Endothelial cell of umbilical vein (primary cell): ENCODE results near the gene PRPF38B. TPM values are rescaled to one million over a fixed set of nuclear protein-coding genes. Genes with fewer than 3 reads are reported as not detected.
A peak's percentile ranks its signal among the peaks of the same experiment; 100 is the strongest.

Experiments
- BruUV-seq: library from RNA; stranded (reverse); fragments of 400-500 nt; replicated peaks from 2 replicates; lab custom pipeline; 2021; lab: Mats Ljungman, UMichigan
- CTCF ChIA-PET: fragments of 300-600, 350-600 bp; sonication (Branson Sonifier 250); formaldehyde crosslinking; loops from one replicate; lab custom pipeline; 2021; ENCODE audit warnings: antibody characterized with exemption, inconsistent platforms; lab: Charles Lee
- POLR2A ChIA-PET: fragments of 300-600, 350-600 bp; sonication (Branson Sonifier 250); formaldehyde crosslinking; loops from one replicate; lab custom pipeline; 2021; ENCODE audit warnings: antibody characterized with exemption, inconsistent platforms; lab: Charles Lee
- DNase-seq: peaks from one replicate; pipeline ENCODE4 v3.0.0-alpha.2; 2011; ENCODE audit warnings: low read depth, low spot score
- FAIRE-seq: peaks from 2 replicates; lab custom pipeline; 2011; peaks lifted over from hg19 to GRCh38; lab: Jason Lieb, UNC
- H2AFZ ChIP-seq: 2 replicates; pipeline ENCODE4 v1.6.0; 2012; ENCODE audit warnings: low read depth, low read length, control low read depth, inconsistent platforms
- H3K27ac ChIP-seq: 2 replicates; pipeline ENCODE4 v1.5.1; 2011; ENCODE audit warnings: low read depth, mild to moderate bottlenecking, control low read depth, low read length, moderate library complexity; ENCODE audit not compliant: insufficient read depth
- H3K27me3 ChIP-seq, 2 experiments: 2 replicates each; pipeline versions ENCODE4 v1.6.0 to v1.6.1; 2011; ENCODE audit warnings: low read length in 2 of 2, mixed read lengths in 1 of 2; ENCODE audit not compliant: control insufficient read depth in 2 of 2, insufficient read depth in 2 of 2
- H3K36me3 ChIP-seq, 2 experiments: 2 replicates in 1 of 2; 3 replicates in 1 of 2; pipeline ENCODE4 v1.5.1; 2011; ENCODE audit warnings: low read length in 2 of 2, mild to moderate bottlenecking in 1 of 2, moderate library complexity in 1 of 2; ENCODE audit not compliant: control insufficient read depth in 2 of 2, insufficient read depth in 2 of 2; ENCODE audit errors: extremely low read depth in 1 of 2
- H3K4me1 ChIP-seq: 3 replicates; pipeline ENCODE4 v1.5.1; 2011; ENCODE audit warnings: mild to moderate bottlenecking, low read length; ENCODE audit not compliant: control insufficient read depth, insufficient read depth; ENCODE audit errors: extremely low read depth
- H3K4me2 ChIP-seq: 2 replicates; pipeline ENCODE4 v1.6.1; 2011; ENCODE audit warnings: low read length, control low read depth, mixed read lengths; ENCODE audit not compliant: insufficient read depth
- H3K4me3 ChIP-seq, 3 experiments: fragments of 200-600 bp in 1 of 3; sonication (generic), shearing (Covaris generic) in 1 of 3; replicated peaks in 1 of 3; 2 replicates each; pipeline ENCODE4 v1.5.1; 2011 to 2016; ENCODE audit warnings: control low read depth in 3 of 3, low read length in 3 of 3, mild to moderate bottlenecking in 2 of 3, inconsistent platforms in 1 of 3, low read depth in 1 of 3, moderate library complexity in 1 of 3; ENCODE audit not compliant: insufficient read depth in 1 of 3
- H3K79me2 ChIP-seq: 2 replicates; pipeline ENCODE4 v1.6.0; 2012; ENCODE audit warnings: low read length, inconsistent platforms; ENCODE audit not compliant: control insufficient read depth, insufficient read depth
- H3K9ac ChIP-seq: replicated peaks from 2 replicates; pipeline ENCODE3; 2011; ENCODE audit warnings: low read length, control low read depth; ENCODE audit not compliant: insufficient read depth; ENCODE audit errors: extremely low read depth
- H3K9me1 ChIP-seq: replicated peaks from 3 replicates; pipeline ENCODE4 v1.6.0; 2011; ENCODE audit warnings: mild to moderate bottlenecking, low read length; ENCODE audit not compliant: control insufficient read depth, insufficient read depth; ENCODE audit errors: extremely low read depth
- H3K9me3 ChIP-seq: replicated peaks from 2 replicates; pipeline ENCODE4 v1.5.1; 2012; ENCODE audit warnings: low read length, inconsistent platforms; ENCODE audit not compliant: control insufficient read depth, insufficient read depth
- H4K20me1 ChIP-seq: replicated peaks from 2 replicates; pipeline ENCODE3; 2011; ENCODE audit warnings: mild to moderate bottlenecking, low read length; ENCODE audit not compliant: control insufficient read depth, insufficient read depth; ENCODE audit errors: extremely low read depth
- EZH2 ChIP-seq: IDR thresholded peaks from 2 replicates; pipeline ENCODE4 v1.6.1; 2012; ENCODE audit warnings: borderline replicate concordance, low read depth, mild to moderate bottlenecking, moderate library complexity, low read length, inconsistent platforms; ENCODE audit not compliant: severe bottlenecking
- FOS ChIP-seq: IDR thresholded peaks from 2 replicates; pipeline ENCODE4 v1.6.1; 2011; ENCODE audit warnings: mild to moderate bottlenecking, low read length, moderate library complexity, borderline replicate concordance; ENCODE audit not compliant: insufficient read depth
- GATA2 ChIP-seq: IDR thresholded peaks from 2 replicates; pipeline ENCODE4 v1.7.0; 2011; ENCODE audit warnings: low read depth, mild to moderate bottlenecking, moderate library complexity, mixed read lengths, low read length; ENCODE audit not compliant: insufficient read length, insufficient read depth
- JUN ChIP-seq: IDR thresholded peaks from 2 replicates; pipeline ENCODE4 v1.6.1; 2011; ENCODE audit warnings: borderline replicate concordance, low read depth; ENCODE audit not compliant: insufficient read length, insufficient read depth
- MAX ChIP-seq: IDR thresholded peaks from 2 replicates; pipeline ENCODE4 v1.6.1; 2011; ENCODE audit not compliant: insufficient read depth, insufficient read length
- MYC ChIP-seq: IDR thresholded peaks from one replicate; pipeline ENCODE4 v1.6.1; 2011; ENCODE audit warnings: mild to moderate bottlenecking, low read depth, low read length
- POLR2A ChIP-seq: IDR thresholded peaks from 2 replicates; pipeline ENCODE4 v1.6.1; 2012; ENCODE audit warnings: low read depth, mild to moderate bottlenecking, control low read depth, low read length
- POLR2AphosphoS5 ChIP-seq: IDR thresholded peaks from 2 replicates; pipeline ENCODE4 v1.6.1; 2012; ENCODE audit warnings: low read depth, mild to moderate bottlenecking, control low read depth, low read length, moderate library complexity; ENCODE audit not compliant: insufficient read depth
- dilution Hi-C: fragments of 300-500 bp; cut with MboI; formaldehyde crosslinking; loops from one replicate; pipeline ENCODE4 v1.15.0; 2019; ENCODE audit warnings: low sequenced_read_pairs; ENCODE audit not compliant: extremely low pct_ligation_motif_present
- intact Hi-C: fragments of 100-400 bp; cut with micrococcal nuclease; formaldehyde crosslinking; loops from one replicate; pipeline ENCODE4 v1.10.0; 2022
- polyA plus RNA-seq, 4 experiments: library from polyadenylated mRNA; depleted of rRNA in 3 of 4; stranded (reverse) in 3 of 4; unstranded in 1 of 4; fragments of >200 nt; gene quantifications; 2 replicates each; pipeline versions ENCODE4 v1.2.1 to v1.2.3, GENCODE V29; 2011 to 2012; ENCODE audit warnings: missing spikeins in 1 of 4
- total RNA-seq: library from RNA; stranded (reverse); gene quantifications from 2 replicates; pipeline ENCODE4 v1.2.3, GENCODE V29; 2021
- TF ChIP-seq, protein P1 (sequence below), 2 donors: IDR thresholded peaks; 1 replicate in 1 of 2; 2 replicates in 1 of 2; pipeline ENCODE4 v1.5.1; 2011; ENCODE audit warnings: low read length in 2 of 2, mild to moderate bottlenecking in 2 of 2, moderate library complexity in 2 of 2, control low read depth in 1 of 2, inconsistent platforms in 1 of 2, low read depth in 1 of 2; ENCODE audit not compliant: insufficient read depth in 1 of 2; ENCODE audit errors: extremely low read depth in 1 of 2

PRPF38B gene
- total and polyA plus RNA-seq, 2 donors (not counting 3 experiments of a cell fraction or from before 2014, with no cell fraction given) = 19.3 to 46.6 TPM

DNA sequence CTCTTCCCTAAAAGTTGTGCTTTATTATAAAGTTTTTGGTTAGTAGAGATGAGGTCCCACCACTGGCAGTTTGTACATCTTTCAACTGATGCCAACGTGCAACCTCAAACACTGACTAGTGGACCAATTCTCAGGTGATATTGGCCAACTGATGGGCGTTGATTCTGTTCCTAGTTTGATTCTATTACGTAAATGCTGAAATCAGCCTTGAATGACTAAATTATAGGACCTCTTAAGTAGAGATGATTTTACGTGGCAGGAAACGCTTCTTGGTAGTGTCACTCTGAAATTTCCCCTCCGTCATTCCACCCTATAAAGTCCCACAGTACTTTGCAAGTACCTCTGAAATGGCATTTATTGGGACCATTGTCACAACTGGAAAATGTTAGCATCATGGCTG lies 11.8 kb downstream of the PRPF38B start:
- Histone ChIP-seq H4K20me1 (no peaks in the 10 kb centered on the region), H3K27me3 (no peaks in the 10 kb centered on the region), H3K79me2 (no peaks in the 10 kb centered on the region), H3K4me2 (no peak overlapping the region), H3K36me3 (peaks cover 10 to 15% of the 10 kb centered on the region in 2 experiments), H3K4me3 (no peak overlapping the region), H3K9ac (no peak overlapping the region), H3K9me3 (no peaks in the 10 kb centered on the region), H3K27ac (no peak overlapping the region), H3K4me1 (peaks cover 12% of the 10 kb centered on the region), H2AFZ (no peak overlapping the region), H3K9me1 (no peaks in the 10 kb centered on the region)
- dilution Hi-C loops = no loop called here
- no peak for TF ChIP-seq GATA2
- TF ChIP-seq POLR2AphosphoS5 = no peak
- no peak for TF ChIP-seq EZH2
- TF ChIP-seq POLR2A = no peak
- FAIRE-seq (no peak), DNase-seq (no peak)
- no TSS peak for BruUV-seq
- POLR2A ChIA-PET = interaction anchor here (2.2 kb wide), 1 partner anchor 12 kb away, joined by 8 read pairs; the partner anchor contains the start of gene PRPF38B
- CTCF ChIA-PET = interaction anchor here (1.1 to 2.9 kb wide), 6 partner anchors 12 to 144 kb away, joined by 3 to 7 read pairs (median 4); partner anchors contain the start of genes EEIG2 and PRPF38B
- intact Hi-C loops = loop anchor here (1.0 kb wide), 1 partner anchor 9 kb away; no protein-coding TSS in a partner anchor

DNA sequence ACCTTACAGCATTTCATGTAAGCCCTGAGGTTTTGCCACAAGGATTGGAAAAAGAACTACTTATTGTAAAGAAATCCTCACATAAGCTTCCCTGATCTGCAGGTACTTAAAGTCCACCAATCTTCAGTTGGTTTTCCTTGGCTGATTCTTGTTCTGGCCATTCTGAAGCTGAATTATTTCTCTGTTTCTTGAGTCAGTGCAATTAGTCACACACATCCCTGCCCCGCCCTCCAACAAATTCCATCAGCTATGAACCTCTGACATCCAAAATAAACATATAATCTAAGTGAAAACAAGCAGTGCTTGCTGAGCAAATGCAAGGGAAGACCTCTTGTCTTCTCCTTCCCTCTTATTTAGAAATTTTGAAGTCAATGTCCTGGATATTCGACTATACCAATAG lies 12.4 kb downstream of the PRPF38B start:
- H3K36me3 ChIP-seq = peaks cover 5 to 9% of the 10 kb centered on the region in 2 experiments
- H3K9me1 ChIP-seq = no peaks in the 10 kb centered on the region
- no peaks in the 10 kb centered on the region for H4K20me1 ChIP-seq
- H3K4me3 ChIP-seq = no peak overlapping the region
- intact Hi-C loops (no loop called here), dilution Hi-C loops (no loop called here)
- H3K9ac ChIP-seq = no peak overlapping the region
- H3K27me3 ChIP-seq = no peaks in the 10 kb centered on the region
- no peak overlapping the region for H2AFZ ChIP-seq
- ChIA-PET POLR2A (interaction anchor here (2.2 kb wide), 1 partner anchor 12 kb away, joined by 8 read pairs; the partner anchor contains the start of gene PRPF38B), CTCF (interaction anchor here (1.1 to 2.9 kb wide), 8 partner anchors 10 to 144 kb away, joined by 3 to 7 read pairs (median 4); partner anchors contain the start of genes EEIG2 and PRPF38B)
- peaks cover 12% of the 10 kb centered on the region for H3K4me1 ChIP-seq
- H3K9me3 ChIP-seq = no peaks in the 10 kb centered on the region
- no TSS peak for BruUV-seq
- peak overlapping the region; percentile 54 for H3K4me2 ChIP-seq
- H3K27ac ChIP-seq = no peak overlapping the region
- DNase-seq (peak; percentile 66), FAIRE-seq (peak; percentile 87)
- no peak for TF ChIP-seq MAX
- no peak for TF ChIP-seq JUN
- no peak for TF ChIP-seq POLR2AphosphoS5
- TF ChIP-seq, protein P1, sequence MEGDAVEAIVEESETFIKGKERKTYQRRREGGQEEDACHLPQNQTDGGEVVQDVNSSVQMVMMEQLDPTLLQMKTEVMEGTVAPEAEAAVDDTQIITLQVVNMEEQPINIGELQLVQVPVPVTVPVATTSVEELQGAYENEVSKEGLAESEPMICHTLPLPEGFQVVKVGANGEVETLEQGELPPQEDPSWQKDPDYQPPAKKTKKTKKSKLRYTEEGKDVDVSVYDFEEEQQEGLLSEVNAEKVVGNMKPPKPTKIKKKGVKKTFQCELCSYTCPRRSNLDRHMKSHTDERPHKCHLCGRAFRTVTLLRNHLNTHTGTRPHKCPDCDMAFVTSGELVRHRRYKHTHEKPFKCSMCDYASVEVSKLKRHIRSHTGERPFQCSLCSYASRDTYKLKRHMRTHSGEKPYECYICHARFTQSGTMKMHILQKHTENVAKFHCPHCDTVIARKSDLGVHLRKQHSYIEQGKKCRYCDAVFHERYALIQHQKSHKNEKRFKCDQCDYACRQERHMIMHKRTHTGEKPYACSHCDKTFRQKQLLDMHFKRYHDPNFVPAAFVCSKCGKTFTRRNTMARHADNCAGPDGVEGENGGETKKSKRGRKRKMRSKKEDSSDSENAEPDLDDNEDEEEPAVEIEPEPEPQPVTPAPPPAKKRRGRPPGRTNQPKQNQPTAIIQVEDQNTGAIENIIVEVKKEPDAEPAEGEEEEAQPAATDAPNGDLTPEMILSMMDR (IDR thresholded peaks at IDR 0.05; ENCODE audit: extremely low read depth in 1 of 2, insufficient read depth in 1 of 2, low read depth in 1 of 2, low read length in 2 of 2) = no peak
- no peak for TF ChIP-seq MYC
- peak; percentile 32 for TF ChIP-seq FOS
- TF ChIP-seq GATA2 = no peak
- no peaks in the 10 kb centered on the region for H3K79me2 ChIP-seq
